Hepatocyte (in vitro differentiated cells): ENCODE results near the gene SETBP1.

Experiments used
- EZH2phosphoT487 ChIP-seq: fragments of 200-600 bp; sonication (generic); IDR thresholded peaks from one replicate; pipeline ENCODE4 v1.6.1; 2018; ENCODE audit warnings: antibody characterized with exemption, mild to moderate bottlenecking, low read depth, moderate library complexity; ENCODE audit not compliant: unreplicated experiment, severe bottlenecking
- TF ChIP-seq, protein P1 (sequence below): fragments of 200-600 bp; sonication (generic); IDR thresholded peaks from 2 replicates; pipeline ENCODE4 v1.5.1; 2016; ENCODE audit warnings: antibody characterized with exemption, mild to moderate bottlenecking; ENCODE audit not compliant: poor library complexity

DNA sequence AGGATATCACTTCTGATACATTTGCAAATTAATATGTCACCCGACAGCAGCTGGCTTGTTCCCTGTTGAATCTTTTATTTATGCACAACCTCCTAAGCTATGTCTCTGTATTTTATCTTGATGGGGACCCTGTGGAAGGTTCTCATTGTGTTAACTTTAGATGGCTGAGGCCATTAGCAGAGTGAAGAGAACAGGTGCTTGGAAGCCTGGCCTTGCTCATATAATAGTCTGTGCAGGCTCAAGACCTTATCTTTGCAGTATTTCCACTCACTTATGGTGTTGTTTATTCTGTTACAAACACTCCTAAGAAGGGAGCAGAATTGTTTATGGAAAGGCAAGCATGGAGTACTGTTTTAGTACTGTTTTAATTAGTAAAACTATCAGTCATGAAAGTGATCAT, 107.6 kb downstream of the SETBP1 start:
- TF ChIP-seq, protein P1, sequence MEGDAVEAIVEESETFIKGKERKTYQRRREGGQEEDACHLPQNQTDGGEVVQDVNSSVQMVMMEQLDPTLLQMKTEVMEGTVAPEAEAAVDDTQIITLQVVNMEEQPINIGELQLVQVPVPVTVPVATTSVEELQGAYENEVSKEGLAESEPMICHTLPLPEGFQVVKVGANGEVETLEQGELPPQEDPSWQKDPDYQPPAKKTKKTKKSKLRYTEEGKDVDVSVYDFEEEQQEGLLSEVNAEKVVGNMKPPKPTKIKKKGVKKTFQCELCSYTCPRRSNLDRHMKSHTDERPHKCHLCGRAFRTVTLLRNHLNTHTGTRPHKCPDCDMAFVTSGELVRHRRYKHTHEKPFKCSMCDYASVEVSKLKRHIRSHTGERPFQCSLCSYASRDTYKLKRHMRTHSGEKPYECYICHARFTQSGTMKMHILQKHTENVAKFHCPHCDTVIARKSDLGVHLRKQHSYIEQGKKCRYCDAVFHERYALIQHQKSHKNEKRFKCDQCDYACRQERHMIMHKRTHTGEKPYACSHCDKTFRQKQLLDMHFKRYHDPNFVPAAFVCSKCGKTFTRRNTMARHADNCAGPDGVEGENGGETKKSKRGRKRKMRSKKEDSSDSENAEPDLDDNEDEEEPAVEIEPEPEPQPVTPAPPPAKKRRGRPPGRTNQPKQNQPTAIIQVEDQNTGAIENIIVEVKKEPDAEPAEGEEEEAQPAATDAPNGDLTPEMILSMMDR: no peak
- TF ChIP-seq EZH2phosphoT487: no peak
